D721Med (cell line): Measurements from ENCODE around the gene PRSS27.

ENCODE experiments used
- DNase-seq: peaks from one replicate; pipeline ENCODE4 v3.0.0; 2011; ENCODE audit warnings: low spot score; ENCODE audit not compliant: insufficient read length
- FAIRE-seq: peaks from 2 replicates; lab custom pipeline; 2011; peaks lifted over from hg19 to GRCh38; lab: Jason Lieb, UNC
- CTCF ChIP-seq: IDR thresholded peaks from 2 replicates; pipeline ENCODE4 v1.5.1; 2012; ENCODE audit warnings: mild to moderate bottlenecking, control low read depth; ENCODE audit not compliant: insufficient read depth; ENCODE audit errors: missing control alignments

Gene PRSS27

GRCh38 chr16:2749936-2750335, 29.9 kb upstream of the PRSS27 start:
- FAIRE-seq (no peak), DNase-seq (no peak)
- TF ChIP-seq CTCF: no peak

DNA sequence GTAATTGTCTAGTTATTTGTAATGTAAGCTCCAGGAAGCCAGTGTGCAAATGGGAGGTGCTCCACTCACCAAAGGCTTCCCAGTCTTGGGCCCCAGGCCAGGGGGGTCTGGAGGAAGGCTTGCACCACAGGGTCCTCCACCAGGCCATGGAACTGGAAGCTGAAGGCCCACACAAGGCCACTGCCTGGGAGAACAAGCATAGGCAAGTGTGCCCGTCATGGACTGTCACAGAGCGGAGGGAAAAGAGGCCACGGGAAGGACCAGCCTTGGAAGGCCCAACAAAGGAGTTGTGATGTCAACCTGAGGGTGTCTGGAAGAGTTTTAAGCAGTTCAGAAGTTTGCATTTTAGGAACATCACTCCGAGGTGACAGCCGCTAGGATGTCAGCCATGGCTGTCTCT, 29.5 kb upstream of the PRSS27 start:
- FAIRE-seq: no peak
- DNase-seq: no peak
- TF ChIP-seq CTCF: no peak

- no peak for TF ChIP-seq CTCF
- no peak for FAIRE-seq
- DNase-seq: no peak
Observed at GRCh38 chr16:2748757-2749455, 28.9 kb upstream of the PRSS27 start.

GRCh38 chr16:2745961-2746360, 25.9 kb upstream of the PRSS27 start:
- FAIRE-seq (no peak), DNase-seq (no peak)
- no peak for TF ChIP-seq CTCF

DNA sequence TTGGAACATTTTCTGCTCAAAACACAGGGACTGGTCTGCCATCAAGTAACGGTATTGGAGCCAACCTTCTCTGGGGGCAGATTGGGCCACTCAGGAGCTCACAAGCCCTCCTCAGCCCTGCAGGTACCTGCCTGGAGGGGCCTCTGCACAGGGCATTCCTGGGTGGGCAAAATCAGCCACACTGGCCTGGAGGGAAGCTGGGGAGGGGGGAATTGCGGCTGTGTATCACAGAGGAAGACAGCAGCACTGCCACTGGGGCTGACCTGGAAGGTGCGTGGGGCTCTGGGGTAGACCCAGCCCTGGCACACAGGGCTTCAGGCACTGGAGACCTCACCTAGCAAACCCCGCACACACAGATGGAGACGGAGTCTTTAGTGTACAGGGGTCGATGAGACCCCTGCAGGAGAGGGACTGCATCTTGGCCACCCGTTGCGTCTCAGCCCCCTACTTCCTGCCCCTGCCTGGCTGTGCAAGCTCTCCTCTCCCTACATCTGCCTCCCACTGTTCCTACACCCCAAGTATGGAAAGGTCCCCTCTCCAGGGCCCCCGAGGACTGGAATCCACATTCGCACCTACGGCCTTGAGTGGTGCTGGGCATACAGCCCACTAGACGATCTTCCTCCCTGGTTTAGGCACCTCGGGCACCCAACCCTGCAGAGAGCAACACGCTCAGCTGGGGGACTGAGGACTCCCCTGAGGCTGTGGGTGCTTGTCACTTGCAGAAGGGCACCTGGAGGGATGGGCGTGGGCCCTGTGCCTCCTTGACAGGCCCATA, 25.3 kb upstream of the PRSS27 start:
- no peak for FAIRE-seq
- no peak for TF ChIP-seq CTCF
- no peak for DNase-seq

- TF ChIP-seq CTCF: no peak
- DNase-seq (no peak), FAIRE-seq (no peak)
Observed at GRCh38 chr16:2744711-2745110, 24.7 kb upstream of the PRSS27 start.
